Neural cell (in vitro differentiated cells): Measurements from ENCODE around the gene PODNL1. TPM values are rescaled to one million over a fixed set of nuclear protein-coding genes. Genes with fewer than 3 reads are reported as not detected.

Source experiments
- H2AFZ ChIP-seq: fragments of 200-600, 300-800 bp; sonication (generic), shearing (Covaris generic); 2 replicates; pipeline ENCODE4 v1.6.0; 2014; ENCODE audit warnings: low read depth, mild to moderate bottlenecking, antibody characterized with exemption, low read length, moderate library complexity
- H3F3A ChIP-seq: fragments of 200-600 bp; shearing (Covaris generic); 2 replicates; pipeline ENCODE4 v1.6.1; 2016; ENCODE audit warnings: mild to moderate bottlenecking, moderate library complexity, mixed read lengths, antibody characterized with exemption, low read length; ENCODE audit not compliant: insufficient read depth, poor library complexity, severe bottlenecking
- H3K27ac ChIP-seq: fragments of 200-600, 300-800 bp; sonication (generic), shearing (Covaris generic); 2 replicates; pipeline ENCODE4 v1.5.1; 2014; ENCODE audit warnings: mild to moderate bottlenecking, low read length, moderate library complexity
- H3K27me3 ChIP-seq: fragments of 300-800, 200-600 bp; sonication (generic), shearing (Covaris generic); 2 replicates; pipeline ENCODE4 v1.6.0; 2014; ENCODE audit warnings: mild to moderate bottlenecking, low read depth, low read length, moderate library complexity; ENCODE audit not compliant: insufficient read depth
- H3K36me3 ChIP-seq: fragments of 300-800, 200-600 bp; sonication (generic), shearing (Covaris generic); 2 replicates; pipeline ENCODE4 v1.5.1; 2014; ENCODE audit warnings: mild to moderate bottlenecking, antibody characterized with exemption, low read length, moderate library complexity; ENCODE audit not compliant: insufficient read depth
- H3K4me2 ChIP-seq: fragments of 300-800, 200-600 bp; sonication (generic), shearing (Covaris generic); 2 replicates; pipeline ENCODE4 v1.6.0; 2014; ENCODE audit warnings: mild to moderate bottlenecking, low read length
- H3K4me3 ChIP-seq: fragments of 300-800, 200-600 bp; sonication (generic), shearing (Covaris generic); 2 replicates; pipeline ENCODE4 v1.5.1; 2014; ENCODE audit warnings: mild to moderate bottlenecking, low read length, moderate library complexity
- H3K79me2 ChIP-seq: fragments of 200-600 bp; shearing (Covaris generic); replicated peaks from 2 replicates; pipeline ENCODE4 v1.6.0; 2014; ENCODE audit warnings: mild to moderate bottlenecking, low read length, moderate library complexity; ENCODE audit not compliant: insufficient read depth
- H3K9ac ChIP-seq: fragments of 300-800, 200-600 bp; sonication (generic), shearing (Covaris generic); 2 replicates; pipeline ENCODE4 v1.6.1; 2016; ENCODE audit warnings: mild to moderate bottlenecking, low read length, mixed read lengths
- H3K9me2 ChIP-seq: fragments of 200-600 bp; shearing (Covaris generic); 2 replicates; pipeline ENCODE4 v1.6.1; 2016; ENCODE audit warnings: mild to moderate bottlenecking, low read length, mixed read lengths; ENCODE audit not compliant: insufficient read depth
- H3K9me3 ChIP-seq: fragments of 200-600, 300-800 bp; sonication (generic), shearing (Covaris generic); 2 replicates; pipeline ENCODE4 v1.6.1; 2016; ENCODE audit warnings: mild to moderate bottlenecking, mixed run types, low read length, moderate library complexity, mixed read lengths
- H4K20me1 ChIP-seq: fragments of 200-600 bp; shearing (Covaris generic); 2 replicates; pipeline ENCODE4 v1.6.1; 2016; ENCODE audit warnings: mild to moderate bottlenecking, mixed run types; ENCODE audit not compliant: insufficient read depth
- EP300 ChIP-seq: fragments of 450-650 bp; conservative IDR thresholded peaks from 2 replicates; pipeline ENCODE4 v1.6.1; 2014; ENCODE audit warnings: antibody characterized with exemption, mild to moderate bottlenecking, moderate library complexity; ENCODE audit not compliant: poor library complexity, severe bottlenecking
- EZH2 ChIP-seq: fragments of 200-600, 300-800 bp; shearing (Covaris generic), sonication (generic); IDR thresholded peaks from 2 replicates; pipeline ENCODE4 v1.6.1; 2014; ENCODE audit warnings: antibody characterized with exemption, low read length, borderline replicate concordance, mild to moderate bottlenecking; ENCODE audit not compliant: insufficient read depth, poor library complexity, severe bottlenecking
- MXI1 ChIP-seq: fragments of 450-650 bp; conservative IDR thresholded peaks from 2 replicates; pipeline ENCODE4 v1.6.1; 2014; ENCODE audit warnings: antibody characterized with exemption, mild to moderate bottlenecking; ENCODE audit not compliant: poor library complexity, severe bottlenecking
- POLR2AphosphoS5 ChIP-seq: IDR thresholded peaks from 2 replicates; pipeline ENCODE4 v1.6.1; 2012
- REST ChIP-seq: IDR thresholded peaks from 2 replicates; pipeline ENCODE4 v1.6.1; 2012; ENCODE audit warnings: borderline replicate concordance
- SMC3 ChIP-seq: fragments of 450-650 bp; conservative IDR thresholded peaks from 2 replicates; pipeline ENCODE4 v1.6.1; 2014; ENCODE audit warnings: antibody characterized with exemption, mild to moderate bottlenecking, moderate library complexity; ENCODE audit not compliant: poor library complexity
- polyA plus RNA-seq: library from polyadenylated mRNA; depleted of rRNA; stranded (reverse); fragments of >200 nt; gene quantifications from 2 replicates; pipeline ENCODE4 v1.2.3, GENCODE V29; 2014

The PODNL1 gene
- polyA plus RNA-seq, 1 donor from 2014 or later: not detected

DNA sequence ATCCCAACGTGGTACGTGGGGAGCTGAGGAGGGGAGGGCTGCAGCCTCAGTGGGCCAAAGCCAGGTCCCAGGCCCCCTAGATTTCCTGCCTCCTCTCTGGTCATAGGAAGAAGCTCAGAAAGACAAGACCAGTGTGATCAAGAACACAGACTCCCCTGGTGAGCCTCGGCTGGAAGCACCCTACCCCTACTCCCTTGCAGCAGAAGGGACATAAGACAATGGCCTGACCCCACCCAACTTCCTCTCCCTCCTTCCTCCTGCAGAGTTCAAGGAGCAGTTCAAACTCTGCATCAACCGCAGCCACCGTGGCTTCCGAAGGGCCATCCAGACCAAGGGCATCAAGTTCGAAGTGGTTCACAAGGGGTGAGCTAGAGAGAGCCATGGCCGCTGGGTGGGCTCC, 11.5 kb downstream of the PODNL1 start:
- Histone ChIP-seq H3K9me3 (no peaks in the 10 kb centered on the region), H3K27me3 (no peaks in the 10 kb centered on the region), H3K27ac (no peak overlapping the region), H3F3A (no peaks in the 10 kb centered on the region), H3K4me3 (no peak overlapping the region), H3K36me3 (no peaks in the 10 kb centered on the region), H3K79me2 (no peaks in the 10 kb centered on the region), H2AFZ (no peak overlapping the region), H3K9ac (no peak overlapping the region), H3K4me2 (no peak overlapping the region), H3K9me2 (no peaks in the 10 kb centered on the region), H4K20me1 (no peaks in the 10 kb centered on the region)
- TF ChIP-seq EZH2 (no peak), EP300 (no peak), SMC3 (no peak), POLR2AphosphoS5 (no peak), MXI1 (no peak), REST (no peak)

DNA sequence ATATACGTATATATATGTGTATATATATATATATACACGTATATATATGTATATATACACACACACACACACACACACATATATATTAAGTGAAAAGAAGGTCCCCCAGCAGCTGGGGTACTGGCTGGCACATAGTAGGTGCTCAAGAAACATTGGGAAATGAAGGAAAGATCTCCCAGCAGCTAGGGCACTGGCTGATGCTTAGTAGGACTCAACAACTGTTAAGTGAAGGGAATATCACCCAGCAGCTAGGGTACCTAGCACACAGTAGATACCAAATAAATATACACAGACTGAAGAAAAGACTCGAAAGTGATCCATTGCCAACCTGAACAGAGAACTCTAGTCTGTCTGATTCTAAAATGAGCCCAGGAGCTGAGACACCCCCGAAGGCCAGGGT, 12.2 kb downstream of the PODNL1 start:
- no peak for TF ChIP-seq REST
- Histone ChIP-seq H3K36me3 (peaks cover 3% of the 10 kb centered on the region), H4K20me1 (no peaks in the 10 kb centered on the region), H3K9ac (no peak overlapping the region), H3K4me3 (no peak overlapping the region), H3K79me2 (no peaks in the 10 kb centered on the region), H3K9me3 (no peaks in the 10 kb centered on the region), H3F3A (no peaks in the 10 kb centered on the region), H2AFZ (no peak overlapping the region), H3K9me2 (no peaks in the 10 kb centered on the region), H3K27me3 (no peaks in the 10 kb centered on the region), H3K4me2 (no peak overlapping the region), H3K27ac (no peak overlapping the region)
